H9 (cell line): Measurements from ENCODE around the gene VAMP3. TPM values are rescaled to one million over a fixed set of nuclear protein-coding genes. Genes with fewer than 3 reads are reported as not detected.

Experiments
- DNase-seq: peaks from one replicate; pipeline ENCODE4 v3.0.0-alpha.2; 2017
- H2AFZ ChIP-seq: one replicate; pipeline ENCODE4 v1.6.1; 2013; ENCODE audit warnings: mild to moderate bottlenecking, low read length, control low read depth, moderate library complexity
- H2AK5ac ChIP-seq: 2 replicates; pipeline ENCODE4 v1.6.1; 2013; ENCODE audit warnings: low read length, control low read depth, mixed read lengths; ENCODE audit not compliant: insufficient read length
- H2BK120ac ChIP-seq: one replicate; pipeline ENCODE4 v1.6.1; 2013; ENCODE audit warnings: low read depth, mild to moderate bottlenecking, low read length, control low read depth, inconsistent platforms; ENCODE audit not compliant: poor library complexity, severe bottlenecking
- H2BK12ac ChIP-seq: 2 replicates; pipeline ENCODE4 v1.6.1; 2013; ENCODE audit warnings: low read length, control low read depth, mixed read lengths, low read depth; ENCODE audit not compliant: insufficient read length
- H2BK15ac ChIP-seq: 2 replicates; pipeline ENCODE4 v1.6.1; 2013; ENCODE audit warnings: low read depth, low read length, control low read depth
- H2BK20ac ChIP-seq: one replicate; pipeline ENCODE4 v1.6.1; 2013; ENCODE audit warnings: low read depth, mild to moderate bottlenecking, low read length, control low read depth, inconsistent platforms; ENCODE audit not compliant: poor library complexity, severe bottlenecking
- H2BK5ac ChIP-seq: 2 replicates; pipeline ENCODE4 v1.6.1; 2013; ENCODE audit warnings: low read length, control low read depth, mixed read lengths; ENCODE audit not compliant: insufficient read length
- H3K14ac ChIP-seq: 2 replicates; pipeline ENCODE4 v1.6.1; 2013; ENCODE audit warnings: low read length, control low read depth; ENCODE audit not compliant: insufficient read depth
- H3K18ac ChIP-seq: 2 replicates; pipeline ENCODE4 v1.6.1; 2013; ENCODE audit warnings: low read depth, mild to moderate bottlenecking, mixed read lengths, low read length, control low read depth; ENCODE audit not compliant: insufficient read length
- H3K23ac ChIP-seq: 2 replicates; pipeline ENCODE4 v1.6.1; 2013; ENCODE audit warnings: low read length, control low read depth, mixed read lengths, low read depth; ENCODE audit not compliant: insufficient read length
- H3K23me2 ChIP-seq: 2 replicates; pipeline ENCODE4 v1.6.1; 2013; ENCODE audit warnings: low read depth, mild to moderate bottlenecking, mixed read lengths, low read length, control low read depth; ENCODE audit not compliant: insufficient read length, poor library complexity, severe bottlenecking
- H3K27ac ChIP-seq: 2 replicates; pipeline ENCODE4 v1.5.1; 2013; ENCODE audit warnings: low read length, control low read depth, mixed read lengths, low read depth; ENCODE audit not compliant: insufficient read length
- H3K27me3 ChIP-seq: 2 replicates; pipeline ENCODE4 v1.6.1; 2013; ENCODE audit warnings: low read length, control low read depth, inconsistent platforms; ENCODE audit not compliant: insufficient read depth
- H3K4ac ChIP-seq: 2 replicates; pipeline ENCODE4 v1.6.1; 2013; ENCODE audit warnings: low read depth, mild to moderate bottlenecking, control low read depth, inconsistent platforms, low read length, moderate library complexity
- H3K4me1 ChIP-seq: 2 replicates; pipeline ENCODE4 v1.6.1; 2013; ENCODE audit warnings: low read length, control low read depth, inconsistent platforms; ENCODE audit not compliant: insufficient read depth
- H3K4me2 ChIP-seq: 2 replicates; pipeline ENCODE4 v1.6.1; 2013; ENCODE audit warnings: low read length, control low read depth, mixed read lengths; ENCODE audit not compliant: insufficient read length, insufficient read depth
- H3K56ac ChIP-seq: 2 replicates; pipeline ENCODE4 v1.6.1; 2013; ENCODE audit warnings: low read depth, mild to moderate bottlenecking, mixed read lengths, low read length, control low read depth; ENCODE audit not compliant: insufficient read length
- H3K79me1 ChIP-seq: 2 replicates; pipeline ENCODE4 v1.6.1; 2013; ENCODE audit warnings: low read depth, mild to moderate bottlenecking, moderate library complexity, low read length, control low read depth, inconsistent platforms; ENCODE audit not compliant: insufficient read depth, poor library complexity, severe bottlenecking
- H3K79me2 ChIP-seq: 2 replicates; pipeline ENCODE4 v1.6.1; 2013; ENCODE audit warnings: low read length, control low read depth, inconsistent platforms; ENCODE audit not compliant: insufficient read depth
- H3K9ac ChIP-seq: 2 replicates; pipeline ENCODE4 v1.6.1; 2013; ENCODE audit warnings: low read length, control low read depth, mixed read lengths; ENCODE audit not compliant: insufficient read length; ENCODE audit errors: extremely low read depth
- H3K9me3 ChIP-seq: one replicate; pipeline ENCODE4 v1.6.1; 2013; ENCODE audit warnings: low read depth, low read length, inconsistent platforms; ENCODE audit not compliant: control insufficient read depth
- H3T11ph ChIP-seq: one replicate; pipeline ENCODE4 v1.6.1; 2013; ENCODE audit warnings: mild to moderate bottlenecking, low read length, control low read depth, inconsistent platforms
- H4K20me1 ChIP-seq: one replicate; pipeline ENCODE4 v1.6.1; 2013; ENCODE audit not compliant: control insufficient read depth, insufficient read length, insufficient read depth
- H4K5ac ChIP-seq: 2 replicates; pipeline ENCODE4 v1.6.1; 2013; ENCODE audit warnings: low read depth, mild to moderate bottlenecking, mixed read lengths, low read length, control low read depth; ENCODE audit not compliant: insufficient read length
- H4K8ac ChIP-seq: replicated peaks from 2 replicates; pipeline ENCODE4 v1.6.1; 2013; ENCODE audit warnings: low read length, control low read depth, mixed read lengths, low read depth; ENCODE audit not compliant: insufficient read length
- H4K91ac ChIP-seq: 2 replicates; pipeline ENCODE4 v1.6.1; 2013; ENCODE audit warnings: low read depth, mild to moderate bottlenecking, moderate library complexity, mixed read lengths, low read length, control low read depth; ENCODE audit not compliant: insufficient read length
- H3K27ac Mint-ChIP-seq, 3 experiments: 2 replicates in 2 of 3; 3 replicates in 1 of 3; pipeline ENCODE4 v1.8.0; 2020 to 2021; ENCODE audit warnings: mixed read lengths in 3 of 3, mild to moderate bottlenecking in 1 of 3, moderate library complexity in 1 of 3
- H3K27me3 Mint-ChIP-seq: 2 replicates; pipeline ENCODE4 v1.8.0; 2021; ENCODE audit warnings: low read depth, mild to moderate bottlenecking, moderate library complexity, mixed read lengths
- H3K36me3 Mint-ChIP-seq, 3 experiments: 2 replicates in 2 of 3; 3 replicates in 1 of 3; pipeline ENCODE4 v1.8.0; 2020 to 2021; ENCODE audit warnings: low read depth in 3 of 3, mixed read lengths in 3 of 3; ENCODE audit not compliant: insufficient read depth in 1 of 3
- H3K4me1 Mint-ChIP-seq, 2 experiments: 2 replicates each; pipeline ENCODE4 v1.8.0; 2020; ENCODE audit warnings: mixed read lengths in 2 of 2
- H3K4me3 Mint-ChIP-seq, 2 experiments: 2 replicates in 1 of 2; 3 replicates in 1 of 2; pipeline ENCODE4 v1.8.0; 2020 to 2021; ENCODE audit warnings: mild to moderate bottlenecking in 2 of 2, mixed read lengths in 2 of 2, moderate library complexity in 1 of 2
- H3K9me3 Mint-ChIP-seq, 2 experiments: 2 replicates in 1 of 2; 3 replicates in 1 of 2; pipeline ENCODE4 v1.8.0; 2020; ENCODE audit warnings: mild to moderate bottlenecking in 2 of 2, mixed read lengths in 2 of 2, moderate library complexity in 1 of 2
- CTCF ChIP-seq: fragments of 200-600 bp; sonication (generic); conservative IDR thresholded peaks from 3 replicates; pipeline ENCODE4 v1.8.0; 2021; ENCODE audit warnings: antibody characterized with exemption, mild to moderate bottlenecking
- WGBS: extraction: QIAGEN DNeasy Blood & Tissue Kit; methylation state at CpG from one replicate; pipeline ENCODE4 v1.1.7; 2013; ENCODE audit warnings: missing lambda C conversion rate, low lambda C conversion rate, mixed read lengths; ENCODE audit not compliant: insufficient read length; ENCODE audit errors: extremely low coverage; 5-methylcytosine and 5-hydroxymethylcytosine counted together
- total RNA-seq: library from RNA; stranded (reverse); gene quantifications from 2 replicates; pipeline ENCODE4 v1.2.1, GENCODE V29; 2021

The VAMP3 gene
- total RNA-seq, 1 experiment from 2014 or later: 42.9 TPM

GRCh38 chr1:7743346-7743745 is 27.8 kb upstream of the VAMP3 start:
- H4K5ac ChIP-seq: no peak overlapping the region
- no peak overlapping the region for H3K18ac ChIP-seq
- no peak overlapping the region for H2AK5ac ChIP-seq
- H2AFZ ChIP-seq: no peak overlapping the region
- H3K23ac ChIP-seq: no peak overlapping the region
- no peak overlapping the region for H2BK20ac ChIP-seq
- H2BK120ac ChIP-seq: no peak overlapping the region
- Mint-ChIP-seq H3K9me3 (peaks cover 0 to 4% of the 10 kb centered on the region in 2 experiments; a peak in 1 of 5 replicates), H3K27me3 (no peaks in the 10 kb centered on the region), H3K4me1 (no peaks in the 10 kb centered on the region), H3K4me3 (no peak overlapping the region), H3K27ac (no peak overlapping the region), H3K36me3 (peaks cover 12 to 18% (median 17%) of the 10 kb centered on the region in 3 experiments)
- no peak overlapping the region for H4K91ac ChIP-seq
- no peaks in the 10 kb centered on the region for H4K20me1 ChIP-seq
- no peaks in the 10 kb centered on the region for H3K9me3 ChIP-seq
- H3K9ac ChIP-seq: no peak overlapping the region
- no peaks in the 10 kb centered on the region for H3K79me1 ChIP-seq
- no peak overlapping the region for H2BK15ac ChIP-seq
- H3K4me1 ChIP-seq: no peaks in the 10 kb centered on the region
- H3K23me2 ChIP-seq: no peaks in the 10 kb centered on the region
- no CpG with 5 or more reads among the region's 6 CpGs for WGBS
- no peak overlapping the region for H3K4me2 ChIP-seq
- H3T11ph ChIP-seq: no peak overlapping the region
- no peak overlapping the region for H3K27ac ChIP-seq
- H2BK5ac ChIP-seq: no peak overlapping the region
- H3K27me3 ChIP-seq: no peaks in the 10 kb centered on the region
- H3K14ac ChIP-seq: no peak overlapping the region
- no peak for TF ChIP-seq CTCF
- no peak overlapping the region for H3K4ac ChIP-seq
- H4K8ac ChIP-seq: no peak overlapping the region
- no peak overlapping the region for H2BK12ac ChIP-seq
- no peak for DNase-seq
- no peaks in the 10 kb centered on the region for H3K79me2 ChIP-seq
- H3K56ac ChIP-seq: no peak overlapping the region
